Stomach (tissue), 9 donors: Measurements from ENCODE around the gene DMRT3. TPM values are rescaled to one million over a fixed set of nuclear protein-coding genes. Genes with fewer than 3 reads are reported as not detected.
A peak's percentile ranks its signal among the peaks of the same experiment; 100 is the strongest.

ENCODE experiments used
- DNase-seq, 2 donors: peaks; one replicate each; pipeline versions ENCODE4 v3.0.0 to v3.0.0-alpha.2; 2013 to 2019
- H3K27ac ChIP-seq, 5 donors: fragments of 200-600 bp in 4 of 5; sonication (generic) in 4 of 5; one replicate each; pipeline ENCODE4 v1.5.1; 2013 to 2019; ENCODE audit warnings: mild to moderate bottlenecking in 1 of 5, moderate library complexity in 1 of 5
- H3K27me3 ChIP-seq, 3 donors: fragments of 200-600 bp; sonication (generic); one replicate each; pipeline ENCODE4 v1.5.1; 2017 to 2019; ENCODE audit warnings: mixed run types in 1 of 3
- H3K36me3 ChIP-seq, 4 donors: fragments of 200-600 bp; sonication (generic); 1 replicate in 3 of 4; 2 replicates in 1 of 4; pipeline ENCODE4 v1.5.1; 2016 to 2019
- H3K4me1 ChIP-seq, 4 donors: fragments of 200-600 bp; sonication (generic); one replicate each; pipeline ENCODE4 v1.5.1; 2016 to 2019
- H3K4me3 ChIP-seq, 4 donors: fragments of 200-600 bp; sonication (generic) in 3 of 4; one replicate each; pipeline ENCODE4 v1.5.1; 2016 to 2019; ENCODE audit warnings: mild to moderate bottlenecking in 1 of 4
- H3K9me3 ChIP-seq, 4 donors: fragments of 200-600 bp; sonication (generic); one replicate each; pipeline ENCODE4 v1.5.1; 2016 to 2019
- EP300 ChIP-seq: sonication (generic); formaldehyde crosslinking; IDR thresholded peaks from one replicate; pipeline ENCODE4 v1.6.1; 2017; ENCODE audit warnings: antibody characterized with exemption
- POLR2A ChIP-seq, 4 donors: fragments of 450-650 bp; IDR thresholded peaks; one replicate each; pipeline ENCODE4 v1.6.1; 2016; ENCODE audit warnings: antibody characterized with exemption in 4 of 4, control low read depth in 2 of 4, mild to moderate bottlenecking in 1 of 4, moderate library complexity in 1 of 4
- POLR2AphosphoS5 ChIP-seq, 3 donors: sonication (generic); formaldehyde crosslinking; IDR thresholded peaks; one replicate each; pipeline ENCODE4 v1.6.1; 2016; ENCODE audit warnings: antibody characterized with exemption in 3 of 3
- WGBS, 5 donors: extraction: QIAGEN DNeasy Blood & Tissue Kit in 3 of 5; methylation state at CpG; one replicate each; pipeline versions ENCODE4 v1.1.5 to v1.1.7; 2013 to 2018; 5-methylcytosine and 5-hydroxymethylcytosine counted together
- intact Hi-C: fragments of 100-400 bp; cut with DNase I; formaldehyde crosslinking; loops from one replicate; pipeline ENCODE4 v1.15.1; 2023; ENCODE audit warnings: low total_unique reads
- polyA plus RNA-seq, 3 donors: library from polyadenylated mRNA; stranded (reverse); fragments of 200-250 nt; gene quantifications; one replicate each; pipeline ENCODE4 v1.2.3, GENCODE V29; 2013
- total RNA-seq, 5 donors: library from RNA; depleted of rRNA; stranded (reverse); fragments of >200 nt; gene quantifications; one replicate each; pipeline versions ENCODE4 v1.1.0 to v1.2.3, GENCODE V29; 2014 to 2016
- TF ChIP-seq, protein P1 (sequence below), 7 experiments: fragments of 450-650 bp in 4 of 7; fragments of 200-600 bp in 3 of 7; sonication (generic) in 3 of 7; IDR thresholded peaks; one replicate each; pipeline ENCODE4 v1.5.1; 2016 to 2019; ENCODE audit warnings: antibody characterized with exemption in 7 of 7, control low read depth in 2 of 7, mild to moderate bottlenecking in 1 of 7
- donor health status: healthy with polysubstance abuse.
- donor health status: Bipolar disorder and iron deficiency.
- donor health status: healthy.

DMRT3 gene
- total and polyA plus RNA-seq, 8 donors = 0.35 TPM; not detected in 7

DNA sequence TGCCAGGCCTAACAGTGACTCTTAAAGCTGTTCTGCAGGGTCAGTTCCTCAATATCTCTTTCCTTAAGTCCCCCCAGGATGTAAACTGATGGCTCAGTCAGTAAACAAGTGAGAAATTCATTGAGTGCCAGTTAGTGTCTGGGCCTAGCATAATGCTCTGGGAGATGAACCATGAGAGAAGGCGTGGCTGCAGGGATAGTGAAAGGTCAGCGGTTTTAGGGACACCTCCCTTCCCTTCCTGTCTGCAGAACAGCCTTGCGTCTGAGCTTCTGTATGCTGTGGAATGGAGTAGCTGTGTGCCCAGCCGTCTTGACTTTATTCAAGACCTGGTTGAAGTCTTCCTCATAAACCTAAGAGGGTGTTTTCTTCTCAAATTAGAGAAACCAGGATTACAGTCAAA lies 46.7 kb upstream of the DMRT3 start:
- H3K36me3 ChIP-seq = no peaks in the 10 kb centered on the region
- DNase-seq = no peak
- WGBS, 5 donors = 73 to 90% (median 85%) methylated on average over 4 of the region's 4 CpGs
- no peaks in the 10 kb centered on the region for H3K9me3 ChIP-seq
- intact Hi-C loops = no loop called here
- H3K27me3 ChIP-seq = peaks cover 0 to 45% (median 0%) of the 10 kb centered on the region in 3 donors
- TF ChIP-seq POLR2AphosphoS5 (IDR thresholded peaks at IDR 0.05) (no peak), EP300 (no peak), POLR2A (IDR thresholded peaks at IDR 0.05) (no peak)
- TF ChIP-seq, protein P1, sequence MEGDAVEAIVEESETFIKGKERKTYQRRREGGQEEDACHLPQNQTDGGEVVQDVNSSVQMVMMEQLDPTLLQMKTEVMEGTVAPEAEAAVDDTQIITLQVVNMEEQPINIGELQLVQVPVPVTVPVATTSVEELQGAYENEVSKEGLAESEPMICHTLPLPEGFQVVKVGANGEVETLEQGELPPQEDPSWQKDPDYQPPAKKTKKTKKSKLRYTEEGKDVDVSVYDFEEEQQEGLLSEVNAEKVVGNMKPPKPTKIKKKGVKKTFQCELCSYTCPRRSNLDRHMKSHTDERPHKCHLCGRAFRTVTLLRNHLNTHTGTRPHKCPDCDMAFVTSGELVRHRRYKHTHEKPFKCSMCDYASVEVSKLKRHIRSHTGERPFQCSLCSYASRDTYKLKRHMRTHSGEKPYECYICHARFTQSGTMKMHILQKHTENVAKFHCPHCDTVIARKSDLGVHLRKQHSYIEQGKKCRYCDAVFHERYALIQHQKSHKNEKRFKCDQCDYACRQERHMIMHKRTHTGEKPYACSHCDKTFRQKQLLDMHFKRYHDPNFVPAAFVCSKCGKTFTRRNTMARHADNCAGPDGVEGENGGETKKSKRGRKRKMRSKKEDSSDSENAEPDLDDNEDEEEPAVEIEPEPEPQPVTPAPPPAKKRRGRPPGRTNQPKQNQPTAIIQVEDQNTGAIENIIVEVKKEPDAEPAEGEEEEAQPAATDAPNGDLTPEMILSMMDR (IDR thresholded peaks at IDR 0.05) = no peak
- no peak overlapping the region for H3K27ac ChIP-seq
- H3K4me3 ChIP-seq = no peak overlapping the region
- H3K4me1 ChIP-seq = no peaks in the 10 kb centered on the region

DNA sequence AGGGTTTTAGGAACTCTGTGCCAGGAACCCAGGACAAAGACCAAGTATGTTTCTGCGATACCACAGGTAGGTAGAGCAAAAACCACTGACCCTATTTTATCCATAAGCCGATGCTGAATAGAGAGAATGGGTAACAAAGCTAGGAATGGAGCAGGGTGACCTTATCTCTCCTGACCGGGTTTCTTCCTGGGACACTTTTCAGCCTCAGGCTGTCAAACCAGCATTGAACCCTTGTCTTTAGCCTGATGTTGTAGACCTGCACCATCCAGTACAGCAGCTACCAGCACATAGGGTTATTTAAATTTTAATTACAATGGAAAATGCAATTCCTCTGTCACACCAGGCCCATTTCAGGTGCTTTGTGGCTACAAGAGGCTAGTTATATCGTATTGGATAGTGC lies 43.1 kb upstream of the DMRT3 start:
- no peak for TF ChIP-seq POLR2A (IDR thresholded peaks at IDR 0.05)
- TF ChIP-seq, protein P1 (IDR thresholded peaks at IDR 0.05) = no peak
- no peak for TF ChIP-seq EP300
- TF ChIP-seq POLR2AphosphoS5 (IDR thresholded peaks at IDR 0.05) = no peak
- Histone ChIP-seq H3K4me1 (peaks cover 0 to 9% (median 0%) of the 10 kb centered on the region in 4 donors), H3K36me3 (no peaks in the 10 kb centered on the region), H3K27me3 (peaks cover 0 to 64% (median 5%) of the 10 kb centered on the region in 3 donors), H3K27ac (no peak overlapping the region), H3K9me3 (peaks cover 0 to 6% (median 1%) of the 10 kb centered on the region in 4 donors), H3K4me3 (no peak overlapping the region)
- WGBS, 5 donors = 86 to 89% (median 88%) methylated on average over 4 of the region's 4 CpGs
- intact Hi-C loops = no loop called here
- no peak for DNase-seq

DNA sequence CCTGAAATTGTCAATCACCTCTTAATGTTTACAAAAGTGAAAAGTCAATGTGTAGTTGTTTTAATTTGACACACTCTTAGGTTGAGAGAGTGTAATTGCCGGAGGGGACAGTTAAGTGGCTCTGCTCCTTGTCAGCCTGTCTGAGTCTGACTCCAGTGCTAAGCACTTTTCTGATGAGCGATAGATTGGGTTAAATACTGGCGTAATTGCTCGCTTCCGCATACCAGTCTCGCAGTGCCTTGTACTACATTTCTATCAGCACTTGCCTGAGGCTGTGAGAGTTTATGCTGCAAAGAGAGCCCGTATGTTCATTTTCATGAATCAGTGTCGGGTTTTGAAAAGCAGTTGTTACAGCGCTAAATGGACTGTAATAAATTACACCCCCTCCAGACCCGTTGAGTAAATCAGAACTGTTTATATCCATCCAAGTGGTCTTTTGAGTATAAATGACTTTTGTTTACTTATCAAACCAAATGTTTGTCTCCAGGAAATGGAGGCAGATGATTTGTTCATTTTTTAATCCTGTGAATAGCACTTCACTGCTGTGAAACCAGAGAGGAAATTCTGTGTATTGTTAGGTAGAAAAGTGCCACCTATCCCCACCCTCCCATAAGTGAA lies 41.0 kb upstream of the DMRT3 start:
- Histone ChIP-seq H3K4me1 (peaks cover 0 to 9% (median 0%) of the 10 kb centered on the region in 4 donors), H3K9me3 (peaks cover 0 to 21% (median 13%) of the 10 kb centered on the region in 4 donors), H3K4me3 (peak overlapping the region in 1 of 4 donors; percentile 18), H3K27ac (no peak overlapping the region), H3K36me3 (no peaks in the 10 kb centered on the region), H3K27me3 (peaks cover 0 to 69% (median 15%) of the 10 kb centered on the region in 3 donors)
- TF ChIP-seq EP300 (no peak), POLR2AphosphoS5 (IDR thresholded peaks at IDR 0.05) (no peak), POLR2A (IDR thresholded peaks at IDR 0.05) (no peak)
- TF ChIP-seq, protein P1 (IDR thresholded peaks at IDR 0.05) = no peak
- DNase-seq = peak in 1 of 2 donors; percentile 60
- WGBS, 5 donors = 14 to 36% (median 20%) methylated on average over 10 of the region's 10 CpGs
- intact Hi-C loops = no loop called here

DNA sequence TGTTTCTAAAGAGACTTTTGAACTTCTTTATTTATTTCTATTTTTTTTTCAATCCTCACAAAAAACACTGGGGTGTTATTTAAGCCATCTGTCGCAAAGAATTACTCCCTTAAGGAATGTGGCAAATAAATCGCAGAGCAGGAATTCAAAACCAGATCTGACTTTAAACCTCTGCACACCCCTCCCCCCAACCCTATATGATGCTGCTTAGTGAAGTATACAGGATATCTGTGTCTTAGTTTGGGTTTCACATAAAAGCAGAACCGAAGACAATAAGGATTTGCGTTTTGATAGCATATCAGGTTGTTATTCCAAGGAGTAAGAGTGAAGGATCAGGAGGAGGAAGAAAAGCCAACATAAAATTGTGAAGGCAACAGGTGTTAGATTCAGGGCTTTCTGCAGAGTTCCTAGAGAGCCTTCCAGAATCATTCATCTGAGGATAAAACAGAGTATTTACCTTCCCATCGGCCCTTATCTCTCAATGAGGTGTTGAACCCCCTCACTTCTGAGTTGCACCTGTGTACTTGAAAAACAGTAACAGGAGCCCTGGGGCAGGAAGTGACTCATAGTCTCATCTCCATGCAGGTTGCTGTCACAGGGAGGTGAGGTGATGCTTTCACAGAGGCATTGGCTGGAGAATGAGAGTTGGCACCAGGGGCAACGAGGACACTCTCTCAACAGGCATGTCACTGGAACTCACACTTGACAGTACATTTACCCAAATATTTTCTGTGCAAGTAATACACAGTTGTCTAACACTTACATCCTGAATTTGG lies 33.5 kb upstream of the DMRT3 start:
- Histone ChIP-seq H3K9me3 (peaks cover 0 to 21% (median 11%) of the 10 kb centered on the region in 4 donors), H3K4me3 (no peak overlapping the region), H3K27ac (no peak overlapping the region), H3K27me3 (peaks cover 0 to 64% (median 19%) of the 10 kb centered on the region in 3 donors), H3K4me1 (no peaks in the 10 kb centered on the region), H3K36me3 (no peaks in the 10 kb centered on the region)
- WGBS, 5 donors = 40 to 52% (median 44%) methylated on average over 6 of the region's 6 CpGs
- TF ChIP-seq POLR2AphosphoS5 (IDR thresholded peaks at IDR 0.05) (no peak), POLR2A (IDR thresholded peaks at IDR 0.05) (no peak), EP300 (no peak)
- TF ChIP-seq, protein P1 (IDR thresholded peaks at IDR 0.05) = no peak
- no peak for DNase-seq
- intact Hi-C loops = no loop called here
